A549 (cell line): ENCODE results near the gene APBB2. TPM values are rescaled to one million over a fixed set of nuclear protein-coding genes. Genes with fewer than 3 reads are reported as not detected.
A peak's percentile ranks its signal among the peaks of the same experiment; 100 is the strongest.

Experiments
- ATAC-seq, 2 experiments: fragments of 200-7000 bp in 1 of 2; fragments of >200 bp in 1 of 2; cut with Nextera tagmentation in 1 of 2; cut with Tn5 transposase in 1 of 2; 3 replicates each; pipeline versions ENCODE4 v1.8.0 to v1.9.1; 2018 to 2020; ENCODE audit warnings: mild to moderate bottlenecking in 1 of 2, moderate library complexity in 1 of 2
- CTCF ChIA-PET: fragments of 300-600 bp; sonication (Branson Sonifier 250); formaldehyde crosslinking; extraction: SDS; loops from one replicate; lab custom pipeline; 2021; ENCODE audit warnings: antibody characterized with exemption, inconsistent platforms; lab: Yijun Ruan, JAX
- POLR2A ChIA-PET: fragments of 350-600 bp; formaldehyde crosslinking; extraction: SDS; loops from one replicate; lab custom pipeline; 2021; ENCODE audit warnings: antibody characterized with exemption, inconsistent platforms; lab: Yijun Ruan, JAX
- DNase-seq, 2 experiments: peaks; one replicate each; pipeline versions ENCODE4 v3.0.0 to v3.0.0-alpha.2; 2011 to 2016; ENCODE audit warnings: low read depth in 1 of 2, low spot score in 1 of 2
- FAIRE-seq: peaks from 2 replicates; lab custom pipeline; 2011; peaks lifted over from hg19 to GRCh38; lab: Jason Lieb, UNC
- H3K27ac ChIP-seq, 2 experiments: fragments of >200 bp; sonication (Bioruptor Twin); formaldehyde crosslinking; 3 replicates each; pipeline ENCODE4 v1.5.1; 2016 to 2017
- H3K4me1 ChIP-seq: fragments of >200 bp; sonication (Bioruptor Twin); formaldehyde crosslinking; 3 replicates; pipeline ENCODE4 v1.6.1; 2016
- H3K4me2 ChIP-seq: fragments of >200 bp; sonication (Bioruptor Twin); formaldehyde crosslinking; 3 replicates; pipeline ENCODE4 v1.6.1; 2016
- H3K4me3 ChIP-seq: fragments of >200 bp; sonication (Bioruptor Twin); formaldehyde crosslinking; 3 replicates; pipeline ENCODE4 v1.5.1; 2016
- H3K9me3 ChIP-seq: fragments of >200 bp; sonication (Bioruptor Twin); formaldehyde crosslinking; 3 replicates; pipeline ENCODE4 v1.6.1; 2016
- CBX2 ChIP-seq: fragments of 200-600 bp; sonication (generic); IDR thresholded peaks from 2 replicates; pipeline ENCODE4 v1.6.1; 2016; ENCODE audit warnings: low read depth, mild to moderate bottlenecking, borderline replicate concordance
- CTCF ChIP-seq: fragments of >200 bp; sonication (Bioruptor Twin); formaldehyde crosslinking; IDR thresholded peaks from 3 replicates; pipeline ENCODE4 v1.5.1; 2016
- EHMT2 ChIP-seq: fragments of 200-600 bp; sonication (generic); IDR thresholded peaks from 2 replicates; pipeline ENCODE4 v1.6.1; 2016; ENCODE audit warnings: antibody characterized with exemption, low read depth, mild to moderate bottlenecking, moderate library complexity
- EP300 ChIP-seq, 2 experiments: fragments of >200 bp; sonication (Bioruptor Twin); formaldehyde crosslinking; IDR thresholded peaks; 2 replicates in 1 of 2; 3 replicates in 1 of 2; pipeline ENCODE4 v1.6.1; 2016 to 2017
- FOSL2 ChIP-seq, 2 experiments: fragments of 450-650 bp in 1 of 2; fragments of >200 bp in 1 of 2; sonication (Bioruptor Twin) in 1 of 2; formaldehyde crosslinking; IDR thresholded peaks; 2 replicates each; pipeline versions ENCODE4 v1.5.0 to v1.6.1; 2016 to 2020; ENCODE audit warnings: mild to moderate bottlenecking in 1 of 2, moderate library complexity in 1 of 2
- FOXS1 ChIP-seq: fragments of 250-450 bp; sonication (Bioruptor Pico); IDR thresholded peaks from 2 replicates; pipeline ENCODE4 v1.5.0; 2020; ENCODE audit warnings: mild to moderate bottlenecking, moderate library complexity
- GATA3 ChIP-seq: IDR thresholded peaks from 2 replicates; pipeline ENCODE4 v1.6.1; 2012; ENCODE audit warnings: borderline replicate concordance
- HOXA7 ChIP-seq: fragments of 250-450 bp; sonication (Bioruptor Pico); IDR thresholded peaks from 2 replicates; pipeline ENCODE4 v1.5.0; 2020; ENCODE audit warnings: mild to moderate bottlenecking, moderate library complexity
- HOXB5 ChIP-seq: fragments of 250-450 bp; sonication (Bioruptor Pico); IDR thresholded peaks from 2 replicates; pipeline ENCODE4 v1.5.0; 2020; ENCODE audit warnings: mild to moderate bottlenecking, moderate library complexity
- JUN ChIP-seq, 2 experiments: fragments of >200 bp; sonication (Bioruptor Twin); formaldehyde crosslinking; IDR thresholded peaks; 2 replicates in 1 of 2; 3 replicates in 1 of 2; pipeline ENCODE4 v1.6.1; 2016 to 2017
- JUNB ChIP-seq: fragments of >200 bp; sonication (Bioruptor Twin); formaldehyde crosslinking; IDR thresholded peaks from 2 replicates; pipeline ENCODE4 v1.6.1; 2016
- NFE2L2 ChIP-seq: fragments of 150-350 bp; conservative IDR thresholded peaks from 2 replicates; pipeline ENCODE4 v1.6.1; 2014; ENCODE audit warnings: low read length
- NR3C1 ChIP-seq: fragments of >200 bp; sonication (Bioruptor Twin); formaldehyde crosslinking; IDR thresholded peaks from 3 replicates; pipeline ENCODE4 v1.6.1; 2017
- POLR2A ChIP-seq: IDR thresholded peaks from 2 replicates; pipeline ENCODE4 v1.6.1; 2012; ENCODE audit warnings: mild to moderate bottlenecking, low read length
- POLR2AphosphoS2 ChIP-seq: conservative IDR thresholded peaks from 2 replicates; pipeline ENCODE4 v1.6.1; 2012; ENCODE audit warnings: low read length, improper control_type of control experiment, inconsistent platforms
- RAD21 ChIP-seq, 2 experiments: fragments of >200 bp in 1 of 2; sonication (Bioruptor Twin) in 1 of 2; formaldehyde crosslinking in 1 of 2; IDR thresholded peaks in 1 of 2; conservative IDR thresholded peaks in 1 of 2; 2 replicates in 1 of 2; 3 replicates in 1 of 2; pipeline ENCODE4 v1.6.1; 2012 to 2018; ENCODE audit warnings: inconsistent platforms in 1 of 2
- SMC3 ChIP-seq: fragments of >200 bp; sonication (Bioruptor Twin); formaldehyde crosslinking; IDR thresholded peaks from 3 replicates; pipeline ENCODE4 v1.6.1; 2018; ENCODE audit warnings: inconsistent platforms
- SREBF2 ChIP-seq: fragments of 450-650 bp; IDR thresholded peaks from 2 replicates; pipeline ENCODE4 v1.6.1; 2014; ENCODE audit warnings: mild to moderate bottlenecking, moderate library complexity
- ZSCAN20 ChIP-seq: fragments of 250-450 bp; sonication (Bioruptor Pico); IDR thresholded peaks from 2 replicates; pipeline ENCODE4 v1.8.0; 2022; ENCODE audit warnings: mild to moderate bottlenecking, moderate library complexity
- WGBS: methylation state at CpG from one replicate; pipeline ENCODE4 v1.1.6; 2017; ENCODE audit errors: missing lambda C conversion rate; 5-methylcytosine and 5-hydroxymethylcytosine counted together
- polyA plus RNA-seq, 4 experiments: library from polyadenylated mRNA; depleted of rRNA in 3 of 4; stranded (reverse); fragments of >200 nt; fragmentation: RNase III in 1 of 4; extraction: RNeasy Plus Mini Kit Qiagen cat#74134 plus additional on column Dnase treatment in 1 of 4; gene quantifications; 2 replicates in 3 of 4; 3 replicates in 1 of 4; pipeline ENCODE4 v1.2.3, GENCODE V29; 2011 to 2017
- TF ChIP-seq, protein P1 (sequence below): fragments of 250-450 bp; sonication (Bioruptor Pico); IDR thresholded peaks from 2 replicates; pipeline ENCODE4 v1.5.0; 2021; ENCODE audit warnings: mild to moderate bottlenecking, moderate library complexity, borderline replicate concordance

APBB2 gene
- polyA plus RNA-seq, 2 of the 4 experiments (the other 2 are of a cell fraction): 8.3 to 31.9 TPM

- Histone ChIP-seq H3K27ac (no peak overlapping the region), H3K4me3 (no peak overlapping the region), H3K4me2 (no peak overlapping the region), H3K4me1 (no peaks in the 10 kb centered on the region), H3K9me3 (no peaks in the 10 kb centered on the region)
- ChIA-PET CTCF (interaction anchor here (1.0 to 9.3 kb wide), 8 partner anchors 12 to 289 kb away, joined by 3 to 135 read pairs (median 6); partner anchors contain the start of gene APBB2), POLR2A (no interaction called here)
- DNase-seq (no peak), FAIRE-seq (no peak), ATAC-seq (no peak)
- WGBS: 46% methylated on average over 4 of the region's 4 CpGs
- TF ChIP-seq HOXA7 (CRISPR knock-in tag): no peak
- no peak for TF ChIP-seq FOSL2 (IDR thresholded peaks at IDR 0.05)
- TF ChIP-seq FOSL2 (CRISPR knock-in tag; IDR thresholded peaks at IDR 0.05): 0 out of 2 replicates have a peak, but pooled peaks have one; percentile 5
Observed at GRCh38 chr4:40927074-40927473, 287.3 kb downstream of the APBB2 start.

DNA sequence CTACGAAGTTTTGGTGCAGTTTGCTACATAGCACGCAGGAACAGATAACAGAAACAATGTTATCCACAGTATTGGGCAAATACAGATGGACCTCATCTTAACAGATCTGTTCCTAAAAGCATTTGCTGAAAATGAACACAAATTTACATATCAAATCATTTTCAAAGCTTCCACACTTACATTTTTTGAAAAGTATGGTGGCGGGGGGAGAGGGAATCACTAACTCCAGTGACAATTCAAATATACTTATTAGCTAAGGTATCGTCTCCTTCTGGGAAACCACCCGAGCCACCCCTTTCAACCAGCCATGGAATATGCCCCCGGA, 289.6 kb downstream of the APBB2 start:
- WGBS: 56% methylated on average over 6 of the region's 6 CpGs
- Histone ChIP-seq H3K4me2 (no peak overlapping the region), H3K9me3 (no peaks in the 10 kb centered on the region), H3K27ac (no peak overlapping the region), H3K4me1 (no peaks in the 10 kb centered on the region)
- ChIA-PET CTCF (interaction anchor here (0.6 to 9.3 kb wide), 17 partner anchors 9 to 291 kb away, joined by 3 to 135 read pairs (median 3); partner anchors contain the start of gene APBB2), POLR2A (interaction anchor here (1.2 to 1.6 kb wide), 2 partner anchors 289 to 292 kb away, joined by 4 read pairs; partner anchors contain the start of gene APBB2)
- FAIRE-seq (no peak), DNase-seq (no peak)
- TF ChIP-seq HOXB5 (no peak), NFE2L2 (no peak), GATA3 (no peak), ZSCAN20 (CRISPR knock-in tag) (no peak), POLR2A (no peak), POLR2AphosphoS2 (no peak), FOXS1 (CRISPR knock-in tag) (no peak)
- TF ChIP-seq, protein P1, sequence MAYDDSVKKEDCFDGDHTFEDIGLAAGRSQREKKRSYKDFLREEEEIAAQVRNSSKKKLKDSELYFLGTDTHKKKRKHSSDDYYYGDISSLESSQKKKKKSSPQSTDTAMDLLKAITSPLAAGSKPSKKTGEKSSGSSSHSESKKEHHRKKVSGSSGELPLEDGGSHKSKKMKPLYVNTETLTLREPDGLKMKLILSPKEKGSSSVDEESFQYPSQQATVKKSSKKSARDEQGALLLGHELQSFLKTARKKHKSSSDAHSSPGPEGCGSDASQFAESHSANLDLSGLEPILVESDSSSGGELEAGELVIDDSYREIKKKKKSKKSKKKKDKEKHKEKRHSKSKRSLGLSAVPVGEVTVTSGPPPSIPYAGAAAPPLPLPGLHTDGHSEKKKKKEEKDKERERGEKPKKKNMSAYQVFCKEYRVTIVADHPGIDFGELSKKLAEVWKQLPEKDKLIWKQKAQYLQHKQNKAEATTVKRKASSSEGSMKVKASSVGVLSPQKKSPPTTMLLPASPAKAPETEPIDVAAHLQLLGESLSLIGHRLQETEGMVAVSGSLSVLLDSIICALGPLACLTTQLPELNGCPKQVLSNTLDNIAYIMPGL (CRISPR knock-in tag): no peak
- TF ChIP-seq, all 56 proteins: peak for 0
- H3K4me3 ChIP-seq: no peak overlapping the region
- no peak for ATAC-seq

GRCh38 chr4:40924096-40924792, 290.1 kb downstream of the APBB2 start:
- POLR2A ChIA-PET: interaction anchor here (1.2 kb wide), 1 partner anchor 292 kb away, joined by 4 read pairs; no protein-coding TSS in a partner anchor
- H3K9me3 ChIP-seq: no peaks in the 10 kb centered on the region
- ATAC-seq: peak; percentile 80 to 88; a peak in 4 of 6 replicates
- DNase-seq: peak; percentile 38 to 58
- 62% methylated on average over 10 of the region's 11 CpGs for WGBS
- 0 out of 6 replicates have a peak overlapping the region, but pooled peaks of 1 of the 2 experiments have one; percentile 24 for H3K27ac ChIP-seq
- no peak for FAIRE-seq
- H3K4me3 ChIP-seq: no peak overlapping the region
- H3K4me1 ChIP-seq: no peaks in the 10 kb centered on the region
- peak; percentile 32; the same call in 1 of the 3 replicates for TF ChIP-seq SMC3
- TF ChIP-seq HOXA7 (CRISPR knock-in tag): no peak
- no peak for TF ChIP-seq EHMT2
- TF ChIP-seq NR3C1: no peak
- no peak for TF ChIP-seq SREBF2
- no peak for TF ChIP-seq CBX2
- peak; percentile 29 to 51; a peak in 3 of 5 replicates for TF ChIP-seq RAD21 (conservative IDR thresholded peaks at IDR 0.05 in 1 of 2, IDR thresholded peaks at IDR 0.05 in 1 of 2)
- TF ChIP-seq JUN (IDR thresholded peaks at IDR 0.05): no peak
- TF ChIP-seq JUNB: no peak
- TF ChIP-seq CTCF: peak; percentile 52
- TF ChIP-seq EP300 (IDR thresholded peaks at IDR 0.05): no peak
- CTCF ChIA-PET: interaction anchor here (0.6 to 9.3 kb wide), 17 partner anchors 8 to 292 kb away, joined by 3 to 135 read pairs (median 3); partner anchors contain the start of gene APBB2
- no peak overlapping the region for H3K4me2 ChIP-seq
